Measurements from ENCODE around the gene ACACA. TPM values are rescaled to one million over a fixed set of nuclear protein-coding genes. Genes with fewer than 3 reads are reported as not detected.

The ACACA gene
- total RNA-seq, 1 donor from 2014 or later: 44.8 TPM

DNA sequence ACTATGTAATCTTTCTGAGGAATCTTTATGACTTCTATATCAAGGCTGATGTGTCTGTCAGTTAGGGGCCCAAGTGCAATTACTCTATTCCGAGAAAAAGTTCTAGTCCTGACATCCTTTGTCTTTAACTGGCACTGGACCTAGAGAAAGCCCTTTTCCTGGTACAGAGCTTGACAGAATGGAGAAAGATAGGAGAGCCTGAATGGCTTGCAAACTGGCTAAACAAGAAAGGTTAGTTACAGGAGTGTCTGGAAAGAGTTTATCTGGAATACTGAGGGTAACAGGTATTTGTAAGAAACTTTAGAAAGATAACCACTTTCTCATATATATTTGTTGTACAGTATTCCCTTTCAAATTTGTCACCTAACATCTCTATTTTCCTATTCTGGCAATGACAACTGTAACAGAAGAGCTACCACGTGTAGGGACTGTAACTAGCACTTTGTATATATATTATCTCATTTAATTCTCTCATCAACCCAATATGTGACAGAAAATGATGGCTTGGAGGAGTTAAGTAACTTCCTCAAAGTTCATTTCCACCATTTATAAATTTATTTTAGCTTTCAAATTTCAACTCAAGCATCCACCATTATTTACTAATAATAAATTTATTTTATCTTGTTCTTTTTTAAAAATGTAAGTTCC, 128.3 kb downstream of the ACACA start:
- peak; percentile 31 for DNase-seq (ENCODE audit: low read depth)
- H3K4me3 ChIP-seq (ENCODE audit: low read depth, low read length): no peak overlapping the region
- TF ChIP-seq, protein P1, sequence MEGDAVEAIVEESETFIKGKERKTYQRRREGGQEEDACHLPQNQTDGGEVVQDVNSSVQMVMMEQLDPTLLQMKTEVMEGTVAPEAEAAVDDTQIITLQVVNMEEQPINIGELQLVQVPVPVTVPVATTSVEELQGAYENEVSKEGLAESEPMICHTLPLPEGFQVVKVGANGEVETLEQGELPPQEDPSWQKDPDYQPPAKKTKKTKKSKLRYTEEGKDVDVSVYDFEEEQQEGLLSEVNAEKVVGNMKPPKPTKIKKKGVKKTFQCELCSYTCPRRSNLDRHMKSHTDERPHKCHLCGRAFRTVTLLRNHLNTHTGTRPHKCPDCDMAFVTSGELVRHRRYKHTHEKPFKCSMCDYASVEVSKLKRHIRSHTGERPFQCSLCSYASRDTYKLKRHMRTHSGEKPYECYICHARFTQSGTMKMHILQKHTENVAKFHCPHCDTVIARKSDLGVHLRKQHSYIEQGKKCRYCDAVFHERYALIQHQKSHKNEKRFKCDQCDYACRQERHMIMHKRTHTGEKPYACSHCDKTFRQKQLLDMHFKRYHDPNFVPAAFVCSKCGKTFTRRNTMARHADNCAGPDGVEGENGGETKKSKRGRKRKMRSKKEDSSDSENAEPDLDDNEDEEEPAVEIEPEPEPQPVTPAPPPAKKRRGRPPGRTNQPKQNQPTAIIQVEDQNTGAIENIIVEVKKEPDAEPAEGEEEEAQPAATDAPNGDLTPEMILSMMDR (IDR thresholded peaks at IDR 0.05; ENCODE audit: insufficient read depth, low read length, severe bottlenecking): no peak
- H3K36me3 ChIP-seq (ENCODE audit: control insufficient read depth, insufficient read depth, low read length): peaks cover 4% of the 10 kb centered on the region
- no peak for FAIRE-seq
- H3K27me3 ChIP-seq (ENCODE audit: control insufficient read depth, insufficient read depth, low read length): no peaks in the 10 kb centered on the region

DNA sequence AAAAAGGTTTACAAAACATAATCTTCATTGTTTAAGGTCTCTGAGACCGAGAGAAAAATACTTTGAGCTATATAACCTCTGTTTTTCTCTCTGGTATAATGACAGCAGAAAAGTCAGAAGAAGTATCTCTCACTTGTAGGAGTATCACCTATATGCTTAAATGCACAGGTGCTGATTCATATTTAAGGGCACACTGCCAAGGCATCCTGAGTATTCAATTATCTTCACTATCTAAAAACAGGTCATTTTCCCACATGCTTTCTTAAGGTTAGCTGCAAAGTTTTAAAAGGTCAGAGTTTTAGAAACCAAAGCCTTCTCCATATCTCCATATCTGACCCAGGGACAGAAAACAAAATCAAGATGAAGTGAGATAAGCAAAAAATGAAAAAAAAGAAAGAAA, 130.2 kb downstream of the ACACA start:
- peaks cover 3% of the 10 kb centered on the region for H3K36me3 ChIP-seq (ENCODE audit: control insufficient read depth, insufficient read depth, low read length)
- TF ChIP-seq, protein P1 (IDR thresholded peaks at IDR 0.05; ENCODE audit: insufficient read depth, low read length, severe bottlenecking): no peak
- no peaks in the 10 kb centered on the region for H3K27me3 ChIP-seq (ENCODE audit: control insufficient read depth, insufficient read depth, low read length)
- H3K4me3 ChIP-seq (ENCODE audit: low read depth, low read length): no peak overlapping the region
- FAIRE-seq (no peak), DNase-seq (ENCODE audit: low read depth) (peak; percentile 83)

DNA sequence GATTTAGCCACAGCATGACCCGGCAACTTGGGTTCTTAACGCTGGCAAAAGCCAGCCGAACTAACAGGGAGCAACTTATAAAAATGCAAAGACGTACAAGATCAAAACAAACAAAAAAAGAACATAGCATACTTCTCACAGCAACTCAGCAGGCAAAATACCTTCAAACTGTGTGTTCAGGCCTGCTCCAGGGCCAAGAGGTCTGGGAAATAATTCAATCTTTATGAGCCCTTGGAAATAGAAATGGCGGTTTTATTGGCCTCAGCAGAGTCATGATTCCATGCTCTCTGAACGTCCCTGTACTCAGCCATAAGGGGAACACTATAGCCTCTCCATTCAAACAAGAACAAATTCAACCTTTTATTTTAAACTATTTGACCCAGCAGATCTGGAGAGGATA, 132.2 kb downstream of the ACACA start:
- TF ChIP-seq, protein P1 (IDR thresholded peaks at IDR 0.05; ENCODE audit: insufficient read depth, low read length, severe bottlenecking): no peak
- H3K36me3 ChIP-seq (ENCODE audit: control insufficient read depth, insufficient read depth, low read length): peaks cover 7% of the 10 kb centered on the region
- FAIRE-seq: no peak
- no peak overlapping the region for H3K4me3 ChIP-seq (ENCODE audit: low read depth, low read length)
- DNase-seq (ENCODE audit: low read depth): no peak
- no peaks in the 10 kb centered on the region for H3K27me3 ChIP-seq (ENCODE audit: control insufficient read depth, insufficient read depth, low read length)

DNA sequence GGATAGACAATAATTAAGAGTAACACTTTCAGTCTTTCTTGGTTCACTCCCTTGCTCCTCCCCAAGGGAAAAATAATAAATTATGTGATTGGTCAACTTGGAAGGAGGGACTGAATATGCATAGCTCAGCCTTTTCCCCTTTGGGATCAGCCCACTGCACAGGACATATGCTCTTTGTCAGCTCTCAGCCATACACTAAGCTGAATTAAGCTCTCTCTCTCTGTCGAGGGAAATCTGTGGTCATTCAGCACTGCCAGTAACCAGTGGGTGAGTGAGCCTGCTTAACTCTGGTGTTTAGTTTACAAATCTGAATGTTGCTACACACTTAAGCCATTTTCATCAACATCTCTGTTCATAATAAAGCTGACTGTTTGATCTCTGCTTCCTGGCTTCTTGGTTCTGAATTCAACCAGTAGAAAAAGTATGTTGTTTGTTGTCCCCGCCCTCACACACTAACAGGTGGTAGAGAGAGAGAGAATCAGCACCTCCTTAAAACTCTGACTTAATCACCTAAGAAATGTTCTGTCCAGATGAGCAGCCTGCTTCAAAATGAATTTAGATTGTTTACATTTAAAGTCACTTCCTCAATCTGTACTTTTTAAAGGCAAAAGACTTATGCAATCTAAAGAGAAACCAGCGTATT, 133.1 kb downstream of the ACACA start:
- peaks cover 9% of the 10 kb centered on the region for H3K36me3 ChIP-seq (ENCODE audit: control insufficient read depth, insufficient read depth, low read length)
- no peak for FAIRE-seq
- TF ChIP-seq, protein P1 (IDR thresholded peaks at IDR 0.05; ENCODE audit: insufficient read depth, low read length, severe bottlenecking): no peak

DNA sequence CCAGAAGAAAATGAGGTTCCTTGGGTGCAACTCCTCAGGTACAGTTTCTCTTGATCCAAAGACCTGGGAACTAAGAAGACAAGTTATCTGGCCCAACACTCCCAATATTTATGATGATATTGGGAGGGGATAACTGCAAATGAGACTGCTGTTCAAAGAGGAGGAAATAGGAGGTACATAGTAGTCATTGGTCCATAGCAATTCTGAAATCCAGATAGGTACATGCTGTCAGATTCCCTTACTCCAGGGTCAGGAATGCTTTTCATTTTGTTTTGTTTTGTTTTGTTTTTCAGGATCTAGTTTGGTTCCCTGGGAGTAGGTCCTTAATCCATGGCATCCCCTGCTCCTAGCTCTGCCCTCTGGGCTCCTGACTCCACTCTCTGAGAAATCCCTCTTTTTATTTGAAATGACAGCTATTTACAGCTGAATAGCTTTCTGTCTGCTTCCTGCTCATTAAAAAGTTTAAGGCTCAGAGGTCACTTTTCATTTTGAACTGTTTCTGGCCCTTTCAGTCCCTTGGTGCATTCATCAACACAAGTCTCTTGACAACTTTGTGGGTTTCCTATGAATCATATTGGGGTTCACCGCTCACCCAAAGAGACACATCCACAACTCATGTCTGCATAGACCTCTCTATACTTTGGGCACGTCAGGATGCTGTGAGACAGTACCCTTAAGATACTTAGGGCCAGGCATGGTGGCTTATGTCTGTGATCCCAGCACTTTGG, 141.0 kb downstream of the ACACA start:
- DNase-seq (ENCODE audit: low read depth): no peak

More for the DNA sequence above, 133.1 kb downstream of the ACACA start:
- peak; percentile 8 for DNase-seq (ENCODE audit: low read depth)
- Histone ChIP-seq H3K27me3 (ENCODE audit: control insufficient read depth, insufficient read depth, low read length) (no peaks in the 10 kb centered on the region), H3K4me3 (ENCODE audit: low read depth, low read length) (no peak overlapping the region)

More for the DNA sequence above, 141.0 kb downstream of the ACACA start:
- Histone ChIP-seq H3K36me3 (ENCODE audit: control insufficient read depth, insufficient read depth, low read length) (peaks cover 33% of the 10 kb centered on the region), H3K27me3 (ENCODE audit: control insufficient read depth, insufficient read depth, low read length) (no peaks in the 10 kb centered on the region), H3K4me3 (ENCODE audit: low read depth, low read length) (no peak overlapping the region)
- TF ChIP-seq, protein P1 (IDR thresholded peaks at IDR 0.05; ENCODE audit: insufficient read depth, low read length, severe bottlenecking): no peak
- no peak for FAIRE-seq

All from bronchial epithelial cell (primary cell).